Gastroesophageal sphincter (tissue), 3 donors: ENCODE results near the gene IMMP2L.

Experiments
- EP300 ChIP-seq: sonication (generic); formaldehyde crosslinking; IDR thresholded peaks from one replicate; pipeline ENCODE4 v1.6.1; 2017; ENCODE audit warnings: antibody characterized with exemption, mild to moderate bottlenecking
- POLR2AphosphoS5 ChIP-seq: sonication (generic); formaldehyde crosslinking; IDR thresholded peaks from one replicate; pipeline ENCODE4 v1.6.1; 2017; ENCODE audit warnings: antibody characterized with exemption
- TF ChIP-seq, protein P1 (sequence below), 4 experiments: fragments of 200-600 bp in 2 of 4; fragments of 450-650 bp in 2 of 4; sonication (generic) in 1 of 4; IDR thresholded peaks; one replicate each; pipeline ENCODE4 v1.5.1; 2017 to 2019; ENCODE audit warnings: antibody characterized with exemption in 4 of 4, mild to moderate bottlenecking in 2 of 4, moderate library complexity in 2 of 4

DNA sequence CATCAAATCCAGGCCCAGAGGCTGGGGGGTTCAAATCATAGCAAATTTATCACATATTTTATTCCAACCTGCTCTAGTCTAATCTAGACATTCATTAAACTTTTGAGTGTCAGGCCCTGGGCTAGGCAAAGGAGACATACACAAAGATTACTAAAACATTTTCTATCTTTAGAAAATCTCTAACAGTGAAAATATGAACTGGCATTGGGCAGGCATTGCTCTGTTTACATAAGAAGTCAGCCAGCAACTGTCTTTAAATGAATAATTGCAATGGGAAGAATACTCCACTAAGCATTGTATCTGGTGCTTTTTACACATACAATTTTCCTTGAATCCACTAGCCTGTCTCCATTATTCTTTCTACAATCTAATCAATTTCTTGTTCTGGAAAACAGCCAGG, 693.8 kb downstream of the IMMP2L start:
- TF ChIP-seq, protein P1, sequence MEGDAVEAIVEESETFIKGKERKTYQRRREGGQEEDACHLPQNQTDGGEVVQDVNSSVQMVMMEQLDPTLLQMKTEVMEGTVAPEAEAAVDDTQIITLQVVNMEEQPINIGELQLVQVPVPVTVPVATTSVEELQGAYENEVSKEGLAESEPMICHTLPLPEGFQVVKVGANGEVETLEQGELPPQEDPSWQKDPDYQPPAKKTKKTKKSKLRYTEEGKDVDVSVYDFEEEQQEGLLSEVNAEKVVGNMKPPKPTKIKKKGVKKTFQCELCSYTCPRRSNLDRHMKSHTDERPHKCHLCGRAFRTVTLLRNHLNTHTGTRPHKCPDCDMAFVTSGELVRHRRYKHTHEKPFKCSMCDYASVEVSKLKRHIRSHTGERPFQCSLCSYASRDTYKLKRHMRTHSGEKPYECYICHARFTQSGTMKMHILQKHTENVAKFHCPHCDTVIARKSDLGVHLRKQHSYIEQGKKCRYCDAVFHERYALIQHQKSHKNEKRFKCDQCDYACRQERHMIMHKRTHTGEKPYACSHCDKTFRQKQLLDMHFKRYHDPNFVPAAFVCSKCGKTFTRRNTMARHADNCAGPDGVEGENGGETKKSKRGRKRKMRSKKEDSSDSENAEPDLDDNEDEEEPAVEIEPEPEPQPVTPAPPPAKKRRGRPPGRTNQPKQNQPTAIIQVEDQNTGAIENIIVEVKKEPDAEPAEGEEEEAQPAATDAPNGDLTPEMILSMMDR (IDR thresholded peaks at IDR 0.05): no peak
- TF ChIP-seq EP300 (no peak), POLR2AphosphoS5 (no peak)
